ENCODE data around the gene PCDHA4.
A peak's percentile ranks its signal among the peaks of the same experiment; 100 is the strongest.
"Not testable (repeated sequence)": the region's sequence is repeated elsewhere in the genome, so short reads cannot be mapped to it uniquely, and the experiment has no call there.

The PCDHA4 gene

GRCh38 chr5:140806834-140807775 is at the start of gene PCDHA4:
Gene PCDHA4 (plus strand): TSS chr5:140807068.
- DNase-seq: peak; percentile 33

DNA sequence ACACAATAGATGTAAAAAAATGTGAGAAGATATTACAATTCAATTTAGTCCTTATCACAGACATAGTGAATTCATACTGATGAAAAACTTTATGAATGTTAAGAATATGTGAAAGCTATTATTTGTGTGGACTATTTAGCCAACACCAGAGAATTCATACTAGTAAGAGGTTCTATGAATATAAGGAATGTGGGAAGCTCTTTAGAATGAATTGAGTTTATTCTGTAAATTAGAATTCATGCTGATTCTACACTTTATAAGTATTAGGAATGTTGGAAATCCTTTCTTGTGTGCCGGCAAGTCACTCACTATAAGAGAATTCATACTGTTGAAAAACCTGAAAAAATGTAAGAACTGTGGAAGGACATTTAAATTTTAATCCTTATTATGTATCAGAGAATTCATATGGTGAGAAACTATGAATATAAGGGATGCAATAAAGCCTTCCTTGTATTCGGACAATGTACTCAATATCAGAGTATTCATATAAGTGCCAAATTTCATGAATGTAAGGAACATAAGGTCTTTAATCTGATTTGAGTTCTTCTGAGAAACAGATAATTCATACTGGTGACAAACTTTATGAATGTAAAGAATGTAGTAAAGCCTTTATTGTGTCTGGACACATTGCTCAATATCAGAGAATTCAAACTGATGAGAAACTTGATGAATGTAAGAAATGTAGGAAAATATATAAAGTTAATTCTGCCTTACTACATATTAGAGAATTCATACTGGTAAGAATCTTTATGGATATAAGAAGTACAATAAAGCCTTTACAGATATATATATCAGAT is 42.5 kb upstream of the PCDHA4 start:
- no peak for DNase-seq

DNA sequence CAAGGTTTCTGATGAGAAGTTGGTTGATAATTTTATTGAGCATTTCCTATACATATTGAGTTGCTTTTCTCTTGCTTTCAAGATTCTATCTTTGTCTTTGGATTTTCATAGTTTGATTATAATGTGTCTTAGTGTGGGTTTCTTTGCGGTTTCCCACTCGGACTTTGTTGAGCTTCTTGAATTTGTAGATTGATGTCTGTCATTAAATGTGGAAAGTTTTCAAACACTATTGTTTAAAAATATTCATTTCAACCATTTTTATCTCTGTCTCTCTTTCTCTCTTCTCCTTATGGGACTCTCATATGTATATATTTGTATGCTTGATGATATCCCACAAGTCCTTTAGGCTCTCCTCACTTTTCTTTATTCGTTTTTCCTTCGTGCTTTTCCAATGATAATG is 39.4 kb upstream of the PCDHA4 start:
- DNase-seq: no peak

GRCh38 chr5:140780512-140780911 is 26.4 kb upstream of the PCDHA4 start:
- no peak for DNase-seq

- DNase-seq: peak; percentile 2
Measured at GRCh38 chr5:140785905-140786686, 20.8 kb upstream of the PCDHA4 start, which contains the start of gene PCDHA1. Gene PCDHA1 (plus strand): TSS chr5:140786140.

DNA sequence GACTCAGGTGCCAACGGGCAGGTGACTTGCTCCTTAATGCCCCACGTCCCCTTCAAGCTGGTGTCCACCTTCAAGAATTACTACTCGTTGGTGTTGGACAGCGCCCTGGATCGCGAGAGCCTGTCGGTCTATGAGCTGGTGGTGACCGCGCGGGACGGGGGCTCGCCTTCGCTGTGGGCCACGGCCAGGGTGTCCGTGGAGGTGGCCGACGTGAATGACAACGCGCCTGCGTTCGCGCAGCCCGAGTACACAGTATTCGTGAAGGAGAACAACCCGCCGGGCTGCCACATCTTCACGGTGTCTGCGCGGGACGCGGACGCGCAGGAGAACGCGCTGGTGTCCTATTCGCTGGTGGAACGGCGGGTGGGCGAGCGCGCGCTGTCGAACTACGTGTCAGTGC is 19.4 kb upstream of the PCDHA4 start:
- DNase-seq: not testable (repeated sequence)

DNA sequence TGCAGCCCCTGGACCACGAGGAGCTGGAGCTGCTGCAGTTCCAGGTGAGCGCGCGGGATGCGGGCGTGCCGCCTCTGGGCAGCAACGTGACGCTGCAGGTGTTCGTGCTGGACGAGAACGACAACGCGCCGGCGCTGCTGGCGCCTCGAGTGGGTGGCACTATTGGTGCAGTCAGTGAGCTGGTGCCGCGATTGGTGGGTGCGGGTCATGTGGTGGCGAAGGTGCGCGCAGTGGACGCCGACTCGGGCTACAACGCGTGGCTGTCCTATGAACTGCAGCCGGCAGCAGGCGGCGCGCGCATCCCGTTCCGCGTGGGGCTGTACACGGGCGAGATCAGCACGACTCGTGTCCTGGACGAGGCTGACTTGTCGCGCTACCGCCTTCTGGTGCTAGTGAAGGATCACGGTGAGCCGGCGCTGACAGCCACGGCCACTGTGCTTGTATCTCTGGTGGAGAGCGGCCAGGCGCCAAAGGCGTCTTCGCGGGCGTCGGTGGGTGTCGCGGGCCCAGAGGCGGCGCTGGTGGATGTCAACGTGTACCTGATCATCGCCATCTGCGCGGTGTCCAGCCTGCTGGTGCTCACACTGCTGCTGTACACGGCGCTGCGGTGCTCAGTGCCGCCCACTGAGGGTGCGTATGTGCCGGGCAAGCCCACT is 18.9 kb upstream of the PCDHA4 start:
- not testable (repeated sequence) for DNase-seq

DNA sequence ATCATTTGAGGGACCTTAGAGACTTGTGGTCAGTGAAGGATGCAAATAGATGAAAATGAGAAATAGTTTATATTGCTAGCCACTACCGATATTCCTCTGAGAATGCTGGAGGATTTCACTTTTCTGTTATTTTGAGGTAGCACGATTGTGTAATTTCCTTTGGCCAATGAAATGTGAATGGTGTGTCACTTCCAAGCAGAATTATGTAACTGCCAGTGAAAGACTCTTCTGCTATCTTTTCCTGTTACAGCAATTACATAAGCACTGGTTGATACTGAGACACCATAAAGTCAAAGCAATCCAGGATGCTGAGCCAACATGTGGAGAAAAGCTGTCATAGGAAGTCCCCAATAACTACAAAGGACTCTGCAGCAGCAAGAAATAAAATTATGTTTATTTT is 15.8 kb upstream of the PCDHA4 start:
- DNase-seq: no peak

DNA sequence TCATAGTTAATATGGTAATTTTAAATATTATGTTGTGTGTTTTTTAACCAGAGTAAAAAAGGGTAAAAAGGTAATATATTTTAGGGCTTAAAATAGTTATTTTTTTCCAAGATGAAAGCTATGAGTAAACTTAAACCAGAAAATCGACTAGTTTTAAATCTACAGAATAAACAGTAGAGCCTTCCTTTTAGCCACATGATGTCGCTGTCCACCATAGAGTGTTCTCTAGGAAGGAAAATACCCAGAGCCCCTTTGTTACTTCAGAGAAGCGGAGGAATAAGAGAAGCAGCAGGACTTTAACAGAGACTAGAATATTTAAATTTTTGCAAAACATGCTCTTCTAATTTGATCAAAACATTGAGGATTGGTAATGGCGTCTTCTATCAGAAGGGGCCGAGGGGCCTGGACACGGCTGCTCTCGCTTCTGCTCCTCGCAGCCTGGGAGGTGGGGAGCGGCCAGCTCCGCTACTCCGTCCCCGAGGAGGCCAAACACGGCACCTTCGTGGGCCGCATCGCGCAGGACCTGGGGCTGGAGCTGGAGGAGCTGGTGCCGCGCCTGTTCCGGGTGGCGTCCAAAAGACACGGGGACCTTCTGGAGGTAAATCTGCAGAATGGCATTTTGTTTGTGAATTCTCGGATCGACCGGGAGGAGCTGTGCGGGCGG is 12.1 kb upstream of the PCDHA4 start, which contains the start of gene PCDHA2:
PCDHA2 (plus strand) TSS at position 258 of the 664 bp plus-strand sequence.
- DNase-seq: no peak

DNA sequence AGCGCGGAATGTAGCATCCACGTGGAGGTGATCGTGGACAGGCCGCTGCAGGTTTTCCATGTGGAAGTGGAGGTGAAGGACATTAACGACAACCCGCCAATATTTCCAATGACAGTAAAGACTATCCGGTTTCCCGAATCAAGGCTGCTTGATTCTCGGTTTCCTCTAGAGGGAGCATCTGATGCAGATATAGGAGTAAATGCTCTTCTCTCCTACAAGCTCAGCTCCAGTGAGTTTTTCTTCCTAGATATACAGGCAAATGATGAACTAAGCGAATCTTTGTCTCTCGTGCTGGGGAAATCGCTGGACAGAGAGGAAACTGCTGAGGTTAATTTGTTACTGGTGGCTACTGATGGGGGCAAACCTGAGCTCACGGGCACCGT is 11.6 kb upstream of the PCDHA4 start:
- no peak for DNase-seq

DNA sequence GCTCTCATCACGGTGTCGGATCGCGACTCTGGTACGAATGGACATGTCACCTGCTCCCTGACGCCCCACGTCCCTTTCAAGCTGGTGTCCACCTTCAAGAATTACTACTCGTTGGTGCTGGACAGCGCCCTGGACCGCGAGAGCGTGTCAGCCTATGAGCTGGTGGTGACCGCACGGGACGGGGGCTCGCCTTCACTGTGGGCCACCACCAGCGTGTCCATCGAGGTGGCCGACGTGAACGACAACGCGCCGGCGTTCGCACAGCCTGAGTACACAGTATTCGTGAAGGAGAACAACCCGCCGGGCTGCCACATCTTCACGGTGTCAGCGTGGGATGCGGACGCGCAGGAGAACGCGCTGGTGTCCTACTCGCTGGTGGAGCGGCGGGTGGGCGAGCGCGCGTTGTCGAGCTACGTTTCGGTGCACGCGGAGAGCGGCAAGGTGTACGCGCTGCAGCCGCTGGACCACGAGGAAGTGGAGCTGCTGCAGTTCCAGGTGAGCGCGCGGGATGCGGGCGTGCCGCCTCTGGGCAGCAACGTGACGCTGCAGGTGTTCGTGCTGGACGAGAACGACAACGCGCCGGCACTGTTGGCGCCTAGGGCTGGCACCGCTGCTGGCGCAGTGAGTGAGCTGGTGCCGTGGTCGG is 10.7 kb upstream of the PCDHA4 start:
- not testable (repeated sequence) for DNase-seq

GRCh38 chr5:140796718-140797095 is 10.2 kb upstream of the PCDHA4 start:
- DNase-seq: no peak

- no peak for DNase-seq
Measured at GRCh38 chr5:140800816-140801493, 5.9 kb upstream of the PCDHA4 start, which contains the start of gene PCDHA3. Gene PCDHA3 (plus strand): TSS chr5:140801057.

DNA sequence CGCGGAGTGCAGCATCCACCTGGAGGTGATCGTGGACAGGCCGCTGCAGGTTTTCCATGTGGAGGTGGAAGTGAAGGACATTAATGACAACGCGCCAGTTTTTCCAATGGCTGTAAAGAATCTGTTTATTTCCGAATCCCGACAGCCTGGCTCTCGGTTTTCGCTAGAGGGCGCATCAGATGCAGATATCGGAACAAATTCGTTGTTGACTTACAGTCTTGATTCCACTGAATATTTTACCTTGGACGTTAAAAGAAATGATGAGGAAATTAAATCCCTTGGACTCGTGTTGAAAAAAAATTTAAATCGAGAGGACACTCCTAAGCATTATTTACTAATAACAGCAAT is 5.4 kb upstream of the PCDHA4 start:
- DNase-seq: no peak

- DNase-seq: not testable (repeated sequence)
Measured at GRCh38 chr5:140802381-140802780, 4.5 kb upstream of the PCDHA4 start.

GRCh38 chr5:140802781-140803271 is 4.0 kb upstream of the PCDHA4 start:
- no peak for DNase-seq

GRCh38 chr5:140808241-140808888 is 1.5 kb downstream of the PCDHA4 start:
- DNase-seq: not testable (repeated sequence)

DNA sequence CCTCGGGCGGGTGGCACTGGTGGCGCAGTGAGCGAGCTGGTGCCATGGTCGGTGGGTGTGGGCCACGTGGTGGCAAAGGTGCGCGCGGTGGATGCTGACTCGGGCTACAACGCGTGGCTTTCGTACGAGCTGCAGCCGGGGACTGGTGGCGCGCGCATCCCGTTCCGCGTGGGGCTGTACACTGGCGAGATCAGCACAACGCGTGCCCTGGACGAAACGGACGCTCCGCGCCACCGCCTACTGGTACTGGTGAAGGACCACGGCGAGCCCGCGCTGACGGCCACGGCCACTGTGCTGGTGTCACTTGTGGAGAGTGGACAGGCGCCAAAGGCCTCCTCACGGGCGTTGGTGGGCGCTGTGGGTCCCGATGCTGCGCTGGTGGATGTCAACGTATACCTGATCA is 2.0 kb downstream of the PCDHA4 start:
- no peak for DNase-seq

DNA sequence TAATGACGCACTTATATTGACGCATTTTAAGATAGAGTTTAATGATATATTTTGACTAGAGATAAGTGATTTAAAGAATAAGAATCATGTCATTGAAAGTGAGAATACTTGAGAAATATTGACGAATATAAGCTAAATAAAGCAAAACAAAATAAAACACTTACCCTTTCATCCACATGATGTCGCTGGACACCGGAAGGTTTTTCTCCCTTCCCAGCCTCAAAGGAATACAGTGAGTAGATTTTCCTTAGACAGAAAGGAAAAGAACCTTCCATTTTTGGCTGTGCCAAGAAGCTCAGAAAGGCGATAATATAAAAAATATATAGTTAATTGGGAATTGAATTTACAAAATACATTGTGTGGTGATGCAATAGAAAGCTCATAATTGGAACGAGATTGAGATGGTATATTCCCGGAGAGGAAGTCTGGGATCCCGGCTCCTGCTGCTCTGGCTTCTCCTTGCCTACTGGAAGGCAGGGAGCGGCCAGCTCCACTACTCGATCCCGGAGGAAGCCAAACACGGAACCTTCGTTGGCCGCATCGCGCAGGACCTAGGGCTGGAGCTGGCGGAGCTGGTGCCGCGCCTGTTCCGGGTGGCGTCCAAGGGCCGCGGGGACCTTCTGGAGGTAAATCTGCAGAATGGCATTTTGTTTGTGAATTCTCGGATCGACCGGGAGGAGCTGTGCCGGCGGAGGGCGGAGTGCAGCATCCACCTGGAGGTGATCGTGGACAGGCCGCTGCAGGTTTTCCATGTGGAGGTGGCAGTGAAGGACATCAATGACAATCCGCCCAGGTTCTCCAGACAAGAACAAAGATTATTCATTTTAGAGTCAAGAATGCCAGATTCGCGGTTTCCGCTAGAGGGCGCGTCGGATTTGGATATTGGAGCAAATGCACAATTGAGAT is 14.8 kb downstream of the PCDHA4 start, which contains the start of gene PCDHA5:
PCDHA5 (plus strand) TSS at position 239 of the 906 bp plus-strand sequence.
- DNase-seq: peak; percentile 22
